Transverse colon (tissue), 4 donors: ENCODE data around the gene SRGAP1. TPM values are rescaled to one million over a fixed set of nuclear protein-coding genes. Genes with fewer than 3 reads are reported as not detected.
"Not testable (repeated sequence)": the region's sequence is repeated elsewhere in the genome, so short reads cannot be mapped to it uniquely, and the experiment has no call there.

Source experiments
- DNase-seq: peaks from one replicate; pipeline ENCODE4 v3.0.0-alpha.2; 2019
- H3K27ac ChIP-seq, 4 donors: fragments of 200-600 bp; sonication (generic); 2 replicates each; pipeline ENCODE4 v1.5.1; 2016 to 2018; ENCODE audit warnings: inconsistent platforms in 4 of 4
- H3K27me3 ChIP-seq: fragments of 200-600 bp; sonication (generic); 2 replicates; pipeline ENCODE4 v1.5.1; 2017; ENCODE audit warnings: inconsistent platforms
- H3K36me3 ChIP-seq, 4 donors: fragments of 200-600 bp; sonication (generic); 2 replicates each; pipeline ENCODE4 v1.5.1; 2017 to 2019; ENCODE audit warnings: inconsistent platforms in 4 of 4
- H3K4me1 ChIP-seq, 4 donors: fragments of 200-600 bp; sonication (generic); 2 replicates each; pipeline ENCODE4 v1.5.1; 2017 to 2020; ENCODE audit warnings: inconsistent platforms in 4 of 4
- H3K4me3 ChIP-seq, 4 donors: fragments of 200-600 bp; sonication (generic); 1 replicate in 1 of 4; 2 replicates in 3 of 4; pipeline versions ENCODE4 v1.5.1 to v1.6.1; 2017 to 2019; ENCODE audit warnings: inconsistent platforms in 4 of 4
- H3K9me3 ChIP-seq, 2 donors: fragments of 200-600 bp; sonication (generic); 2 replicates each; pipeline ENCODE4 v1.5.1; 2017 to 2019; ENCODE audit warnings: inconsistent platforms in 2 of 2
- CTCF ChIP-seq, 5 experiments: fragments of 200-600 bp in 3 of 5; fragments of 450-650 bp in 2 of 5; sonication (generic) in 3 of 5; IDR thresholded peaks; 1 replicate in 2 of 5; 2 replicates in 3 of 5; pipeline ENCODE4 v1.5.1; 2016 to 2017; ENCODE audit warnings: antibody characterized with exemption in 5 of 5, inconsistent platforms in 3 of 5, mild to moderate bottlenecking in 2 of 5, moderate library complexity in 1 of 5
- EP300 ChIP-seq: sonication (generic); formaldehyde crosslinking; IDR thresholded peaks from one replicate; pipeline ENCODE4 v1.6.1; 2017; ENCODE audit warnings: antibody characterized with exemption, low read depth
- POLR2A ChIP-seq: fragments of 450-650 bp; IDR thresholded peaks from one replicate; pipeline ENCODE4 v1.6.1; 2016; ENCODE audit warnings: antibody characterized with exemption, mild to moderate bottlenecking, moderate library complexity
- POLR2AphosphoS5 ChIP-seq, 3 donors: sonication (generic); formaldehyde crosslinking; IDR thresholded peaks; one replicate each; pipeline ENCODE4 v1.6.1; 2016; ENCODE audit warnings: antibody characterized with exemption in 3 of 3
- WGBS, 2 donors: methylation state at CpG; one replicate each; pipeline ENCODE4 v1.1.5; 2018; ENCODE audit warnings: low coverage in 1 of 2; 5-methylcytosine and 5-hydroxymethylcytosine counted together
- in situ Hi-C, 4 donors: fragments of 200-750 bp; cut with MboI; loops; one replicate each; pipeline versions ENCODE4 v1.15.0 to v1.15.1; 2017; ENCODE audit warnings: low sequenced_read_pairs in 3 of 4, low pct_ligation_motif_present in 1 of 4, low pct_unique_long_range_greater_than_20kb in 1 of 4
- intact Hi-C: fragments of 100-400 bp; cut with DNase I; formaldehyde crosslinking; loops from one replicate; pipeline ENCODE4 v1.15.1; 2023; ENCODE audit warnings: low total_unique reads
- total RNA-seq, 4 donors: library from RNA; depleted of rRNA; stranded (reverse); fragments of >200 nt; gene quantifications; one replicate each; pipeline ENCODE4 v1.1.0, GENCODE V29; 2016

Gene SRGAP1
- total RNA-seq, 4 donors from 2014 or later: 16.0 to 720 (median 51.4) TPM

DNA sequence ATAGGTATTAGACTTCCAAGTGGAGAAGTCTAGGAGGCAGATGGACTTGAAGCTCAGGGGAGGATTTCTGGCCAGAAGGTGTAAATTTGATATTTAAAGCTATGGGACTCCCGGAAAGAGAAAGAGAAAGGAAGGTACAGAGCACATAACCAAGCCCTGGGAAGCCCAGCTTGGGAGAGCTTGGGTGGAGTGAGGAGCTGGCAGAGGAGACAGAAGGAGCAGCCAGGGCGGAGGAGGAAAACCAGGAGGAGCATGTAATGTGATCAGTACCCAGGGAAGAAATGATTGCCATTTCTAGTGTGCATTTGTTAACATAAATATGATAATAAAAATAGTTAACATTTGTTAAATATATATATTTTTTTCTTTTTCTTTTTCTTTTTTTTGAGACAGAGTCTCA, 310.2 kb downstream of the SRGAP1 start:
- intact Hi-C loops (no loop called here), in situ Hi-C loops (no loop called here)
- Histone ChIP-seq H3K9me3 (no peaks in the 10 kb centered on the region), H3K4me3 (no peak overlapping the region), H3K27me3 (no peaks in the 10 kb centered on the region), H3K4me1 (no peaks in the 10 kb centered on the region), H3K27ac (no peak overlapping the region), H3K36me3 (no peaks in the 10 kb centered on the region)
- 66 to 78% methylated on average over 1 to 2 of the region's 2 CpGs for WGBS, 2 donors
- TF ChIP-seq EP300: no peak
- TF ChIP-seq POLR2A: no peak
- no peak for TF ChIP-seq CTCF (IDR thresholded peaks at IDR 0.05)
- TF ChIP-seq POLR2AphosphoS5 (IDR thresholded peaks at IDR 0.05): no peak
- no peak for DNase-seq

GRCh38 chr12:64157110-64157509, 312.6 kb downstream of the SRGAP1 start:
- no peaks in the 10 kb centered on the region for H3K4me1 ChIP-seq
- intact Hi-C loops: no loop called here
- TF ChIP-seq POLR2AphosphoS5 (IDR thresholded peaks at IDR 0.05) (no peak), POLR2A (no peak), CTCF (IDR thresholded peaks at IDR 0.05) (no peak)
- in situ Hi-C loops: no loop called here
- DNase-seq: no peak
- H3K4me3 ChIP-seq: no peak overlapping the region
- no peak overlapping the region for H3K27ac ChIP-seq
- H3K27me3 ChIP-seq: no peaks in the 10 kb centered on the region
- 89 to 92% methylated on average over 2 of the region's 2 CpGs for WGBS, 2 donors
- H3K36me3 ChIP-seq: no peaks in the 10 kb centered on the region
- H3K9me3 ChIP-seq: no peaks in the 10 kb centered on the region

DNA sequence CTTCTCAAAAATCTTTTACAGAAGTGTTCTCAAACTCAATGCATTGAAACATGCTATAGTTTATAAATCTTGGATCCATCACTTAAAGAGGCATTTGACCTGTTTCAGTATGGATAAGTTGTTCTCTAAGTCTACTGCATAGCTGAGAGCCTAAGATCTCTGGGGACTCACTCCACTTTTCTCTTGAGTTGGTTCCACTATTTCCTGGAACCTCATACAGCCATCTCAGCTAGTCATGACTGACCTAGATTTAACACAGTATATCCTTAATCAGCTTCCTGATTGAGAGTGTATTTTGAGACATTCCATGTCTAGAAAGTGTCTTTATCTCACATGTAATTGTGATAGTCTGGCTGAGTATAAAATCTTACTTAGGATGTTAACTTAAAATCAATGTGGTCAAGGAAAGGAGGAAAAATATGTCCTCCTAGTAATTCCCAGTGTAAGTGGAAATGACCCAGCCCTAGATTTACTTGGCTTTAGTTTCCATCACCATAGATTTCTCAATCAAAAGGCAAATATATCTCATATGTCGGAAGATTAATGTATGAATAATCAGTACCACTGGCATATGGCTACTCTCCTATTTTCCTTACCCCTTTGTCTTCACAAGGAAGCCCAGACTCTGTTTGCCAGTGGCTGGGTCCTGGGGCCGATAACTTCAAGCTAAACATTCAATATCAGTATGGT, 315.7 kb downstream of the SRGAP1 start:
- TF ChIP-seq EP300: no peak
- TF ChIP-seq POLR2AphosphoS5 (IDR thresholded peaks at IDR 0.05): no peak
- TF ChIP-seq POLR2A: no peak
- no peak for TF ChIP-seq CTCF (IDR thresholded peaks at IDR 0.05)
- Histone ChIP-seq H3K9me3 (no peaks in the 10 kb centered on the region), H3K4me3 (no peak overlapping the region), H3K27me3 (no peaks in the 10 kb centered on the region), H3K27ac (no peak overlapping the region), H3K4me1 (no peaks in the 10 kb centered on the region), H3K36me3 (no peaks in the 10 kb centered on the region)
- in situ Hi-C loops: no loop called here
- intact Hi-C loops: no loop called here
- no peak for DNase-seq
- 86 to 93% methylated on average over 2 of the region's 2 CpGs for WGBS, 2 donors

GRCh38 chr12:64160711-64161060, 316.2 kb downstream of the SRGAP1 start:
- 68 to 88% methylated on average over 2 of the region's 2 CpGs for WGBS, 2 donors
- Histone ChIP-seq H3K27ac (no peak overlapping the region), H3K9me3 (no peaks in the 10 kb centered on the region), H3K36me3 (no peaks in the 10 kb centered on the region), H3K4me1 (no peaks in the 10 kb centered on the region), H3K27me3 (no peaks in the 10 kb centered on the region), H3K4me3 (no peak overlapping the region)
- in situ Hi-C loops: no loop called here
- TF ChIP-seq POLR2AphosphoS5 (IDR thresholded peaks at IDR 0.05) (no peak), POLR2A (no peak), CTCF (IDR thresholded peaks at IDR 0.05) (no peak), EP300 (no peak)
- intact Hi-C loops: no loop called here
- no peak for DNase-seq

GRCh38 chr12:64166606-64167005, 322.1 kb downstream of the SRGAP1 start:
- H3K27me3 ChIP-seq, H3K27ac ChIP-seq, H3K36me3 ChIP-seq, DNase-seq, H3K9me3 ChIP-seq, H3K4me3 ChIP-seq, H3K4me1 ChIP-seq, intact Hi-C loops, in situ Hi-C loops: not testable (repeated sequence)
- WGBS, 2 donors: 76 to 94% methylated on average over 3 of the region's 3 CpGs

DNA sequence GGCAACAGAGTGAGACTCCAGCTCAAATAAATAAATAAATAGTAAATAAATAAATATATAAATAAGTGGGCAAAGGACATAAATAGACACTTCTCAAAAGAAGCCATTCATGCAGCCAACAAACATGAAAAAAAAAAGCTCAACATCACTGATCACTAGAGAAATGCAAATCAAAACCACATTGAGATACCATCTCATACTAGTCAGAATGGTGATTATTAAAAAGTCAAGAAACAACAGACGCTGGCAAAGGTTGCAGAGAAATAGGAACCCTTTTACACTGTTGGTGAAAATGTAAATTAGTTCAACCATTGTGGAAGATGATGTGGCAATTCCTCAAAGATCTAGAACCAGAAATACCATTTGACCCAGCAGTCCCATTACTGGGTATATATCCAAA, 322.5 kb downstream of the SRGAP1 start:
- H3K4me1 ChIP-seq, H3K9me3 ChIP-seq, in situ Hi-C loops, H3K36me3 ChIP-seq, H3K4me3 ChIP-seq, H3K27me3 ChIP-seq, DNase-seq, H3K27ac ChIP-seq, intact Hi-C loops: not testable (repeated sequence)
- WGBS, 2 donors: 82 to 86% methylated on average over 1 of the region's 1 CpG
